Amniotic stem cell (primary cell): ENCODE data around the gene LRCOL1.

ENCODE experiments used
- DNase-seq: peaks from one replicate; lab custom pipeline; 2025; lab: John Stamatoyannopoulos, UW

Gene LRCOL1

DNA sequence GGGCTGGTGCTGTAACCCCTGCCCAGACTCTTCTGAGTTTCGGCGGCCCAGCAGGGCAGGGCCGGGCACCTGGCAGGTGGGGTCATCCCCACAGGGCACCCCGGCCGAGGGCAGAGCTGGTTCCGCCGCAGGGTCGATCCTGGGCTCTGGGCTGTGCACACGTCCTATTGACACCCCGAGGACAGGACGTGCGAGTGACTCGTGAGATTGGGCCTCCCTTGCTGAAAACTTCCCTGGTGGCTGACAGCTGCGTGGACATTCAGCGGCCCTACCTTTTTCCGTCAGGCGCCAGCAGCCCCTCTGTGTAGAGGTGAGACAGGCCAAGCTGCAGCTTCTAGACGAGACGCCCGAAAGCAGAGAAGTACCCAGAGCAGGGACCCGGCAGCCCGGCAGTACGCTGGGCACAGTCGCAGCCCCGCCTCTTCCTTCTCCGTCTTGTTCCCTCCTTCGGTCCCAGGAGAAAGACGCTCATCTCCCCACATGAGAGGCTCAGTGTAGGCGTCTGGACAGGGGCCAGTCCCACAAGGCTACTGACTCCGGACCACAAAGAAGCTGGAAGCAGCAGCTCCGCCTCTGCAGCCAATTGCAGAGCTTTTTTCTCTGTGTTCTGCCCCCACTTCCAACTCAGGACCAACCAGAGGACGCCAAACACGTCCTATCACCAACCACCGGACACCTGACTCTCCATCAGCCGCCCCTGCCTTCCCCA, at the start of gene LRCOL1:
TSS of gene LRCOL1 (minus strand) at position 532 of the 709 bp plus-strand sequence. CDS start 4,331 bp downstream, outside the sequence.
- no peak for DNase-seq

DNA sequence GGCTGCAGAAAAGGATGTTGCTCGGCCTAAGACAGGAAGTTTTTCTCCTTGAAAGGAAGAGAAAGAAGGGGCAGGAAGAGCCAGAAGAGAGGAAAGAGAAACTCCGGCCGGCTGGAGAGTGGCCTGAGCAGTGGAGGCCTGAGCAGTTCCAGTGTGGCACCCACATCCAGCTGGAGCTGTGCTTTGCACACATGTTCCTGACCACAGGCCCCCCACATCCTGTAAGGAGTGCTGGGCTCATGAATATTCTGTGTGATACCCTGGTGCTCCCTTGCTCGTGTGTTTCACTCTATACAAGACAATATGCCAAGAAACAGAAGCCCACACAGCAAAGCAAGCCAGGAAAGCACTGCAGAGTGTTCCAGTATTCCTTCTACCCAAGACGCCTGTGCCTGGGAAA, 49.7 kb upstream of the LRCOL1 start:
- DNase-seq, result no peak

DNA sequence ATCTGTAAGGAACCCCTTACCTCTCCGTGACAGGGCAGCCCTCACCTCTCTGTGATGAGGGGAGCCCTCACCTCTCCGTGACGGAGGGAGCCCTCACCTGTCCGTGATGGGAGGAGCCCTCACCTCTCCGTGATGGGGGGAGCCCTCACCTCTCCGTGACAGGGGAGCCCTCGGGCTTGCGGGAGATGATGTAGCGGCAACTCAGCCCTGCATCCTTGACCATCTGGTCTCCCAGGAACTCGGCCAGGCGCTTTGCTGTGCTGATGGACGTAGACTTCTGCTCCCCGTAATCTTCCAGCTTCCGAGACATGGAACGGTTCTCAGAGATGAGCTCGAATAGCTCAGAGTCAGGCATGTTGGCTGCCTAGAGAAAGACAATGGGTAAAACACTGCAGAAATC, 48.8 kb upstream of the LRCOL1 start:
- DNase-seq, result no peak

DNA sequence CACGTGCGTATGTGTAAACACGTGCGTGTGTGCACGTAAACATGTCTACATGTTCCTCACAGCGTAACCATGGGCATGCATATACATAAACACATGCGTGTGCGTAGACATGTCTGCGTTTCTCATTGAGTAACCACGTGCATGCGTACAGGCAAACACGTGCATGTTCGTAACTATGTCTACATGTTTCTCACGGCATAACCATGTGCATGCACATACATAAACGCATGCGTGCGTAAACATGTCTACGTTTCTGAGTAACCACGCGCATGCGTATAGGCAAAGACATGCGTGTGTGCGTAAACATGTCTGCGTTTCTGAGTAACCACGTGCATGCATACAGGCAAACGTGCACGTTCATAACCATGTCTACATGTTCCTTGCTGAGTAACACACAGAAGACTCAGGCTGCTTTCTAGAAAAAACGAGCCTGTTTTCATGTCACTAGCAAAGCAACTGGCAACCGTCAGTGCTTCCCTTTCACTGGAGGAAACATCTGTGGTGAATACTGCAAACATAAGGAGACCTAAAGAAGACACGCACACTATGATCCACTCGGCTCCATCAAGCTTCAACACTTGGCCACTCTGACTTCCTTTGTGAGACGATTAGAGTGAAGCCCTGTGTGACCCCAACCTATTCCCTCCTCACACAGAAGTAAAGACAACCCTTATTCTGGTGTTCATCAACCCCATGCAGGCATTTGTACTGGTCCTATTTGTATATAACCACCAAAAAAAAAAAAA, 47.9 kb upstream of the LRCOL1 start:
- DNase-seq, result no peak

DNA sequence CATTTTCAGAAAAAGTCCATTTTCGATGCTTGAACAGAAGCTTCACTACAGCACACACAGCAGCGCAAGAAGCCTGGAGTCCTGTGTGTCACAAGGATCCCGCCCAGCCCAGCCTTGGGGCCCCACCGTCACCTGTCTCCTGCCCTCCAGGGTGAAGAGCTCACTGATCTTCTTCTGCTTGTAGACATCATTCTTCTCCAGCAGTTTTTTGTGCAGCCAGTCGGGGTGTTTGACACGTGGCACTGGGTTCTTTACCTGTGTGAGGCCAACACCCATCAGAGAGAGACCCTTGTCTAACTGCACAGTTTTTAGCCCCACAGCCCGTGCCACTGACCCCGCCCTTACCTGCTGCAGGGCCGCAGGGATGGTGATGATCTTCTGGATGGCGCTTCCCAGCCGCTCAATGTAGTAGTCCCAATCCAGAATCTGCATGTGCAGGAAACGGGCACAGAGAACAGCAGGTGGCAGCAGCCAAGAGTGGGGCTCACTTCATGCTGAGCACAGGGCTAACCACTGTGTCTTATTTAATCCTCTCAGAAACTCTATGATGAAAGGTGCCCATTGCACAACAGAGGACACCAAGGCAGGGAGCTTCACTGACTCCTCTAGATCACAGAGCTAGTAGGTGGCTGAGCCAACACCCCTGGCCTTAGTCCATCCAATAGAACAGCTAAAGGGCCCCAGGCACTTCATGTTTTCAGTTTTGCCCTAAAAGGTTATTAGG, 46.8 kb upstream of the LRCOL1 start:
- DNase-seq, result no peak

DNA sequence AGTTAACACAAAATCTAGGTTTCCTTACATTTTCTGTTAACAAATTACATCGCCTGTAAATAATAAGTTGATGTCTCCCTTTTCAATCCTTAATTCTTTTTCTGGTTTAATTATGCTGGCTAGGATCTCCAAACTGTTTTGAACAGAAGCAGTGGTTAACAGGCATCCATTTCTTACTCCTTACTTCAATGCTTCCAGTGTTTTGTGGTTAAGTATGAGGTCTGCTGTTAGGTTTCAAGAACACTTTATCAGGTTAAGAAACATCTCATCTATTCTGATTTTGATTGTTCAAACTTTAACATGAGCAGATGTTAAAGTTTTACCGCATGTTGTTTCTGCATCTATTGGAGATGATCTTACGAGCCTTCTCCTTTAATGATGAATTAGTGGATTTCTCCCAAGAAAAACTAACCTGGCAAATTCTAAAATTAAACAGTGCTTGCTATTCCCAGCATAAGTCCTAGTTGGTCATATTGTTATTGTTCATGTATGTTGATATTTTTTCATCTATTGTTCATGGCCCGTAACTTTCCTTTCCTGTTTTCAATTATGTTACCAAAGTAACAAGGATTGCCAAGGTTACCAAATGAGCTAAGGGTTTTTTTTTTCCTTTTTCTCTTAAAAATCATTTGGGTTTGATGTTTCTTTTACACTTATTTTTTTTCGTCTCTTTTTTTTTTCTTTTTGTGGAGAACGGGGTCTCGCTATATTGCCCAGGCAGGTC, 43.3 kb upstream of the LRCOL1 start:
- no peak for DNase-seq

GRCh38 chr12:132651444-132652100, 41.2 kb upstream of the LRCOL1 start:
- DNase-seq, result no peak

DNA sequence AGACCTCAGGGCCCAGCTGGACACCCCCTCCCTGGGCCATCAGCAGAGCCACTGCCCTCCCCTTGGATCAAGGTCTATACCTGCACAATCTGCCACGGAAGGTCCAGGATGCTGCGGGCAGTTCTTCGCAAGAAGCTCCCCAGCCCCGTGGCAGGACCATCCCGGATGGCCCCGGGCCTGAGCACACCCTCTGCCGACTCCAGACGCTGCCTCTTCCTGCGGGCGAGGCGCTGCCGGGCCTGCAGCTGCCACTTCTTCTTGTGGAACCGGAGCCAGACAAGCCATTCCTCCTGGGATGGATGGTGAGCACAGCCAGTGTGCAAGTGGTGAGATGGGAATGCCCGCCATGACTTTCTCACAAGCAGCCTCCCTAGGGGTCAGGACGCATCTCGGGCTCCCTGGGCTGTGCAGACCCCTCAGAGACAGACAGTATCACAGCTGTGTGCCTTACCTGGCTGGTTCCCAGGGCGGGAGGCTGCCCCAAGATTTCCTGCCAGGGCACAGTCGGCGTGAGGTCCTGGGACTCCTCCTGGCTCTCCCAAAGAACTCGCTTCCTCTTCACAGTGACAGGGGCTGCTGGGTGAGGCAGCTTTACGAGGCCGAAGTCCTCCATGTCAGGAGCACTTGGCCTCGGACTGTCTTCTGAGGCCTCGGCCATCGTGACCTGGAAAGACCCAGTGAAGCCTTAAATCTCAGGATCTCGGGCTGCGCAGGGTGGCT, 39.0 kb upstream of the LRCOL1 start:
- DNase-seq, result no peak

DNA sequence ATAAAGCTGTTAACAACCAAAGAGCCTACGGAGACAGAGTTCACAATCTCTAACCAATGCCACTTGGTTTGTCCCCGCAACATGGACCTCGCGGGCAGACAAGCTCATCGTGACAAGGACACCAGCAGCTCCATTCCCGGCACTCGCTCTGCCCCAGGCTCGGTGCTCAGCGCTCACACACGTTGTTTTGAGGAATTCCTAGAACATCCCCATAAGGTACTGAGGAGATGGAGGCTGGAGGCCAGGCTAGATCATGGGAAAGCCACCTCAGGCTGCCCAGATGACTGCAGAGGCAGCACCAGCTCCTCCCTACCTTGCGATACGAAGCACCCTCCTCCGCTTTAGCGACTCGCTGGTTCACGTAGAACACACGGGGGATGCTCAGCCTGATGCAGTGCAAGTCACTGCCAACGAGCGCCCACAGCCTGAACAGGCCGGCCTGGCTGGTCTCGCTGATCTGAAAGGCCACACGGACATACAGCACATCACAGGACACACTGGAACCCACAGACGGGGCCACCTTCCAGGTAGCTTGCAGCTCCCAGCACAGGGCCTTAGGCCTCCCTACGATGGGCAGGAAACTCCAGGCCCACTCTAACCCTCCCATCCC, 38.3 kb upstream of the LRCOL1 start:
- no peak for DNase-seq

- DNase-seq, result no peak
Observed at GRCh38 chr12:132647858-132648257, 37.5 kb upstream of the LRCOL1 start.

DNA sequence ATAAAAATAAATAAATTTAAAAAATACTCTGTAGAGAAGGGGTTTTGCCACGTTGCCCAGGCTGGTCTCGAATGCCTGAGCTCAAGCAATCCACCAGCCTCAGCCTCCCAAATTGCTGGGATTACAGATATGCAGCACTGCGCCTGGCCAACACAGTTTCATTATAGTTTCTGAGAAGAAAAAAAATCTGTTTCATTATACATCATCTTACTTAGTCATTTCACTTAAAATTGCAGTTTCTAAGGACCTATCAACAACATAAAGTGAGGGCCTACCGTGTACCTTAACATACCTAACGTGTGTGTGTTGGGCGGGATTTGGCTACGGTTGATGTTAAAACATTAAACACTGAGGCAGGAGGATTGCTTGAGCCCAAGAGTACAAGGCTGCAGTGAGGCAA, 36.5 kb upstream of the LRCOL1 start:
- no peak for DNase-seq

DNA sequence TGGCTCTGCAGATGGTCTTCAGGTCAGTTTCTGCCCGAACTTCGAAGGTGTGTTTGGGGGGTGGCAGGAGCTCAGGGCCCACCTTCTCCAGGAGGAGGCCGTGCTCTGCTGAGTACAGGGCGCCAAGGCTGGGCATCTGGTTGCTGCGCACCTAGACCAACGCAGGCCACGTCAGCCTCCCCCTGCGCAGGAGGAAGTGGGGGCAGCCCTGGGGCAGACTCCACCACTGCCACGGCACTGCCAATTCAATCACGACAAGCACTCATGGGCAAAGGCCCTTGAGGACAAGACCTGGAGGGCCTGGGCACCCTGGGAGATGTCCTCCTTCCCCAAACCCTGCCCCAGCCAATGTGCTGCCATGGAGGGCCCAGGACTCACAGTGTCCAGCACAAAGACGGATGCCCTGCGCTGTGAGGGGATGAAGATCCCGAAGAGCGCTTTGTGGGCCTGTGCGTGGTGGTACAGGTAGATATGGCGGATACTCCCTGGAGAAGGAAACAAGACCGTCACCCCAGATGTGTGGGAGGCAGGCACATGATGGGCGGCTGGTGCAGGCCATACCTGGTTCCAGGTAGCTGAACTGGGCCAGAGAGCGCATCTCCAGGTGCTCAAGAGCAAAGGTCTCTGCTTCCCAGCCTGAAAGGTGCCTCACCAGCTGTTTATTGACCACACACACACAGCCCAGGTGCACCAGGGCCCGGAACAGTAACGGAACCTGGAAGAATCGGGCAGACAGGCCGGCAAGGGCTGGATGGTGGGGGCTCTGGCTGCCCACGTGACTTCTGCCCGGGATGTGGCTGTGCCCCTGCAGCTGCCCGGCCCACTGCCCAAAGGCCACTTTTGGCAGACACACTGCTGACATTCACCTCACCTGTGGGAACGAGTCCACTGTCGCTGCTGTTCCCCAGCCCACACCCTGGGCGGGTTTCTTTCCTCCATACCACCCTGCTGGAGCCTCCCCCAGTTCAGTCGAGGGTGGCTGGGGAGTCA, 32.8 kb upstream of the LRCOL1 start:
- DNase-seq, result no peak

DNA sequence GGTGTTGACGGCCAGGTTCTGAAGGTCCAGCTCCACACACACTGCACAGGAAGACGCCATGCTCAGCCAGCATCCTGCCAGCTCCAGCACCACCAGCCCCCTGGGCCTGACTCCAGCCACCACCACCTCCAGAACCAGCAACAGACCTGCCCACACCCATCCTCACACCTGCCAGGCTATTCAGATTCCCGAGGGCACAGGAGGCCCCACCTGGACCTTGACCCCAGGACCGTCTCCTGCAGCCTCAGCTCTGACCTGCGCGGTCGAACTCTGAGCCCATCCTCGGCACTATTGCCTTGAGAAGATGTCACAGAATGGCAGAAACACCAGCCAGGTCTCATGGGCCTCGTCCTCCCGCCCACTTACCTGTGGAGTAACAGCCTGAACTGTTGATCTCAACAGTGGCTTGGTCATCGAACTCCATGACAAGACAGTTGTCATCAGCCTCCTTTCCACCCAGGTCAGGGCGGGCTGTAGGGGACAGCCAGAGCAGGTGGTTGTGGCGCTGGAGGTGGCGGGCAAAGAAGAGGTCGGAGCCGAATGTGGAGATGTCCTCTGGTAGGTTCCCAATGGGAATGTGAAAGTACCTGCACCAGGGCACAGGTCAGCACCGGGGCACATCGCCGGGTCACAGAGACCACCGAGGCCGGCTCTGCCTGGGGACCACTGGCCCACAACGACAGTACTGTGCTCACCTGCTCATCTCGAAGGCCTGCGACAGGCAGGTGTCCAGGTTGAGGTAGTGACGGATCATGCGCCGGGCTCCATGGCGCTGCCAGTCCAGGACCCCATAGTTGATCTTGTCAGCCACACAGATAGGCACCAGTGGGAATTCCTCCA, 31.6 kb upstream of the LRCOL1 start:
- no peak for DNase-seq

GRCh38 chr12:132640936-132641335, 30.6 kb upstream of the LRCOL1 start:
- DNase-seq, result no peak

- no peak for DNase-seq
Observed at GRCh38 chr12:132639956-132640520, 29.7 kb upstream of the LRCOL1 start.

GRCh38 chr12:132638541-132639408, 28.4 kb upstream of the LRCOL1 start:
- DNase-seq, result no peak

- no peak for DNase-seq
Observed at GRCh38 chr12:132637811-132638210, 27.4 kb upstream of the LRCOL1 start.
